K562 (cell line): Measurements from ENCODE around the gene CAPN5. TPM values are rescaled to one million over a fixed set of nuclear protein-coding genes. Genes with fewer than 3 reads are reported as not detected.
"Not testable (repeated sequence)": the region's sequence is repeated elsewhere in the genome, so short reads cannot be mapped to it uniquely, and the experiment has no call there.

Source experiments
- ATAC-seq: fragments of 200-7000 bp; cut with Tn5 transposase; 3 replicates; pipeline ENCODE4 v1.9.1; 2020; ENCODE audit warnings: moderate library complexity
- BruUV-seq: library from RNA; stranded (reverse); fragments of 400-500 nt; replicated peaks from 2 replicates; lab custom pipeline; 2021; lab: Mats Ljungman, UMichigan
- CTCF ChIA-PET: fragments of 300-600 bp; formaldehyde crosslinking; extraction: SDS; loops from one replicate; lab custom pipeline; 2021; ENCODE audit warnings: low intra/inter-chr PET ratio; lab: Yijun Ruan, JAX
- POLR2A ChIA-PET: fragments of 300-600, 350-650 bp; sonication (Branson Sonifier 250); formaldehyde crosslinking; extraction: SDS; loops from one replicate; lab custom pipeline; 2021; ENCODE audit warnings: antibody characterized with exemption, inconsistent platforms; lab: Yijun Ruan, JAX
- DNase-seq, 4 experiments: peaks; one replicate each; pipeline versions ENCODE4 v3.0.0 to v3.0.0-alpha.2; 2011 to 2018; ENCODE audit warnings: low spot score in 3 of 4, mixed read lengths in 3 of 4; ENCODE audit errors: extremely low read depth in 1 of 4
- FAIRE-seq: peaks from 2 replicates; lab custom pipeline; 2011; peaks lifted over from hg19 to GRCh38; lab: Jason Lieb, UNC
- H2AFZ ChIP-seq: 2 replicates; pipeline ENCODE4 v1.6.0; 2011; ENCODE audit warnings: low read depth, low read length, control low read depth, inconsistent platforms
- H3K27ac ChIP-seq: fragments of 200-600 bp; 3 replicates; pipeline ENCODE4 v1.8.0; 2011; ENCODE audit warnings: low read depth, mild to moderate bottlenecking, control low read depth, inconsistent platforms, low read length, moderate library complexity, mixed read lengths; ENCODE audit errors: extremely low read depth
- H3K27me3 ChIP-seq, 2 experiments: fragments of 300-600 bp in 1 of 2; 2 replicates in 1 of 2; 3 replicates in 1 of 2; pipeline versions ENCODE4 v1.6.0 to v1.8.0; 2011; ENCODE audit warnings: inconsistent platforms in 2 of 2, low read length in 2 of 2, mild to moderate bottlenecking in 1 of 2, mixed read lengths in 1 of 2, moderate library complexity in 1 of 2; ENCODE audit not compliant: control insufficient read depth in 2 of 2, insufficient read depth in 2 of 2
- H3K36me3 ChIP-seq: fragments of 300-600 bp; 3 replicates; pipeline ENCODE4 v1.8.0; 2011; ENCODE audit warnings: mild to moderate bottlenecking, low read length, inconsistent platforms; ENCODE audit not compliant: control insufficient read depth, insufficient read depth
- H3K4me1 ChIP-seq, 2 experiments: fragments of 200-600 bp in 1 of 2; replicated peaks in 1 of 2; 2 replicates in 1 of 2; 3 replicates in 1 of 2; pipeline versions ENCODE4 v1.5.1 to v1.8.0; 2011; ENCODE audit warnings: inconsistent platforms in 2 of 2, low read length in 2 of 2, mild to moderate bottlenecking in 1 of 2, mixed read lengths in 1 of 2, moderate library complexity in 1 of 2; ENCODE audit not compliant: control insufficient read depth in 2 of 2, insufficient read depth in 2 of 2
- H3K4me2 ChIP-seq: 2 replicates; pipeline ENCODE4 v1.6.1; 2011; ENCODE audit warnings: low read length, control low read depth, inconsistent platforms, mixed read lengths; ENCODE audit not compliant: insufficient read depth
- H3K4me3 ChIP-seq: fragments of 200-600 bp; sonication (generic), shearing (Covaris generic); 2 replicates; pipeline ENCODE4 v1.5.1; 2016; ENCODE audit warnings: control low read depth, inconsistent platforms
- H3K79me2 ChIP-seq: fragments of 200-600 bp; 3 replicates; pipeline ENCODE4 v1.8.0; 2011; ENCODE audit warnings: low read length, inconsistent platforms; ENCODE audit not compliant: control insufficient read depth, insufficient read depth
- H3K9ac ChIP-seq, 2 experiments: 2 replicates each; pipeline versions ENCODE4 v1.6.0 to v1.6.1; 2011; ENCODE audit warnings: low read depth in 2 of 2, low read length in 2 of 2, control low read depth in 1 of 2, inconsistent platforms in 1 of 2, mild to moderate bottlenecking in 1 of 2, mixed read lengths in 1 of 2; ENCODE audit not compliant: insufficient read depth in 1 of 2
- H3K9me1 ChIP-seq: one replicate; pipeline ENCODE4 v1.6.0; 2011; ENCODE audit warnings: inconsistent platforms, mild to moderate bottlenecking, low read length, moderate library complexity; ENCODE audit not compliant: control insufficient read depth, insufficient read depth
- H3K9me3 ChIP-seq: replicated peaks from 2 replicates; pipeline ENCODE4 v1.5.1; 2011; ENCODE audit warnings: low read depth, low read length, inconsistent platforms; ENCODE audit not compliant: control insufficient read depth, insufficient read depth
- H4K20me1 ChIP-seq: replicated peaks from 2 replicates; pipeline ENCODE4 v1.6.1; 2011; ENCODE audit warnings: low read length, inconsistent platforms, mixed read lengths; ENCODE audit not compliant: control insufficient read depth, insufficient read depth
- EGR1 ChIP-seq: fragments of 450-650 bp; conservative IDR thresholded peaks from 2 replicates; pipeline ENCODE4 v1.6.1; 2017; ENCODE audit warnings: mild to moderate bottlenecking
- EZH2 ChIP-seq: IDR thresholded peaks from 2 replicates; pipeline ENCODE4 v1.6.1; 2012; ENCODE audit warnings: low read depth, mild to moderate bottlenecking, inconsistent platforms, low read length, borderline replicate concordance
- FOSL1 ChIP-seq: fragments of 200-800 bp; sonication (Bioruptor generic); conservative IDR thresholded peaks from 2 replicates; pipeline ENCODE4 v1.6.1; 2016; ENCODE audit warnings: missing genetic modification characterization, missing compliant biosample characterization
- HDAC2 ChIP-seq: fragments of 450-650 bp; IDR thresholded peaks from 2 replicates; pipeline ENCODE4 v1.6.1; 2016; ENCODE audit warnings: mild to moderate bottlenecking
- MECOM ChIP-seq: fragments of 250-450 bp; sonication (Bioruptor Pico); IDR thresholded peaks from 2 replicates; pipeline ENCODE4 v1.8.0; 2022; ENCODE audit warnings: inconsistent platforms
- STAG1 ChIP-seq: sonication (generic); formaldehyde crosslinking; IDR thresholded peaks from 2 replicates; pipeline ENCODE4 v1.5.0; 2020; ENCODE audit warnings: missing genetic modification reagents, borderline replicate concordance
- WGBS: fragments of 100-300 bp; shearing (Covaris generic); methylation state at CpG from one replicate; pipeline ENCODE4 v1.1.6; 2016; ENCODE audit warnings: low coverage, mixed read lengths; ENCODE audit not compliant: insufficient coverage; ENCODE audit errors: missing lambda C conversion rate; 5-methylcytosine and 5-hydroxymethylcytosine counted together
- in situ Hi-C: fragments of 300-500 bp; cut with MboI; formaldehyde crosslinking; loops from 4 replicates; pipeline ENCODE4 v1.15.0; 2018; ENCODE audit warnings: inconsistent platforms, mixed read lengths
- intact Hi-C: fragments of 100-400 bp; cut with micrococcal nuclease; formaldehyde crosslinking; loops from 2 replicates; pipeline ENCODE4 v1.14.2; 2022
- polyA plus RNA-seq, 8 experiments: library from polyadenylated mRNA; depleted of rRNA in 4 of 8; stranded (reverse) in 5 of 8; unstranded in 3 of 8; fragments of >200 nt; fragmentation: Nextera tagmentation in 2 of 8; fragmentation: Illumina TruSeq in 1 of 8; extraction: Ambion mirVana in 2 of 8; extraction: Trizol in 1 of 8; gene quantifications; 2 replicates each; pipeline versions ENCODE4 v1.2.1 to v1.2.3, GENCODE V29; 2011 to 2014; ENCODE audit warnings: inconsistent platforms in 1 of 8, missing spikeins in 1 of 8
- total RNA-seq, 7 experiments: library from RNA; depleted of rRNA in 6 of 7; stranded (reverse); fragments of >200 nt in 6 of 7; fragmentation: Illumina TruSeq in 2 of 7; extraction: Trizol in 2 of 7; gene quantifications; 2 replicates each; pipeline versions ENCODE4 v1.2.1 to v1.2.3, GENCODE V29; 2011 to 2021; ENCODE audit warnings: low replicate concordance in 1 of 7
- TF ChIP-seq, protein P1 (sequence below): fragments of 450-650 bp; IDR thresholded peaks from 2 replicates; pipeline ENCODE4 v1.6.1; 2016; ENCODE audit warnings: mild to moderate bottlenecking

CAPN5 gene
- total and polyA plus RNA-seq, 9 of the 15 experiments (the other 6 are each of a cell fraction or from before 2014, with no cell fraction given) = 0.04 to 0.44 (median 0.14) TPM; not detected in 2

DNA sequence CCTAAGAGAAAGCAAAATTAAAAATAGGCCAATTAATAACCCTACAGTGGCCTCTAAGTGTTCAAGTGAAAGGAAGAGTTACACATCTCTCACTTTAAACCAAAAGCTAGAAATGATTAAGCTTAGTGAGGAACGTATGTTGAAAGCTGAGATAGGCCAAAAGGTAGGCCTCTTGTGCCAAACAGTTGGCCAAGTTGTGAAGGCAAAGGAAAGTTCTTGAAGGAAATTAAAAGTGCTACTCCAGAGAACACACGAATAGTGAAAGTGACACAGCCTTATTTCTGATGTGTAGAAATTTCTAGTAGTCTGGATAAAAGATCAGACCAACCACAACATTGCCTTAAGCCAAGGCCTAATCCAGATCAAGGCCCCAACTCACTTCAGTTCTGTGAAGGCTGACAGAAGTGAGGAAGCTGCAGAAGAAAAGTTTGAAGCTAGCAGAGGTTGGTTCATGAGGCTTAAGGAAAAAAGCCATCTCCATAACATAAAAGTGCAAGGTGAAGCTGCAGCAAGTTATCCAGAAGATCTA is 48.3 kb upstream of the CAPN5 start:
- H3K9me3 ChIP-seq, in situ Hi-C loops, H3K79me2 ChIP-seq, H3K9ac ChIP-seq, POLR2A ChIA-PET, H3K9me1 ChIP-seq, H2AFZ ChIP-seq, H4K20me1 ChIP-seq, H3K27ac ChIP-seq, H3K36me3 ChIP-seq, FAIRE-seq, CTCF ChIA-PET, BruUV-seq, DNase-seq, ATAC-seq, H3K27me3 ChIP-seq, H3K4me3 ChIP-seq, intact Hi-C loops, H3K4me2 ChIP-seq: not testable (repeated sequence)
- WGBS = 48% methylated on average over 2 of the region's 2 CpGs
- H3K4me1 ChIP-seq = peaks cover 0 to 10% of the 10 kb centered on the region in 2 experiments; a peak in 2 of 5 replicates

DNA sequence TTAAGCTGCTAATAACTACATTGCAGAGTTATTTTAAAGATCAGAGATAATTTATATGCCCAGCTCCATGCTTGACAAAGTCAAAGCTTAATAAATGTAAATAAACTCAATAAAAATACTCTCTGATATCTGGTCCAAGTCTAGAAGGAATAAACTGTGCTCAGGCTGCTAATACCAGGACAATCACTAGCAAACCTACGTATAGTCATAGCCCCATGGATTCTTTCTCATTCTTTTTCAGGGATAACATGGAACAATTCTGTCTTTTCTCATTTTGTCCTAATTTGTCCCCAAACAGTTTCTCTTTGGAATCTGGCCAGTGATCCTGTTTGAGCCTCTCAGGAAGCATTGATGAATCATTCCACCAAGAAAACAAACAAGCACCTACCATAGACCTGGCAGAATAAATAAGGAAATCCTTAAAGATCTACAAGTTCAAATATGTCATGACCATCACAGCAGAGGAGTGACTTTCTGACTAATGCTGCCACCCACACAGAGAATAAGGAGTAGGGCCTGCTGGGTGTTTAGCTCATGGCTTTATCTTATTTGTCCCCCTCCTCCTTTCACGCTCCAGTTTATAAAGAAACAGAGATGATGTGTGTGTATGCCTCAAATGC is 46.7 kb upstream of the CAPN5 start:
- no peak overlapping the region for H3K4me3 ChIP-seq
- DNase-seq = peak in 2 of 4 experiments; percentile 36 to 54
- H2AFZ ChIP-seq = no peak overlapping the region
- no peaks in the 10 kb centered on the region for H3K27me3 ChIP-seq
- peaks cover 6% of the 10 kb centered on the region; the same call in 2 of the 3 replicates for H3K36me3 ChIP-seq
- no TSS peak for BruUV-seq
- H3K27ac ChIP-seq = peak overlapping the region; percentile 32; the same call in 1 of the 3 replicates
- peak; percentile 54 for FAIRE-seq
- 49% methylated on average over 2 of the region's 2 CpGs for WGBS
- no peak overlapping the region for H3K4me2 ChIP-seq
- no peaks in the 10 kb centered on the region for H3K9me1 ChIP-seq
- ChIA-PET POLR2A (interaction anchor here (0.5 to 2.5 kb wide), 3 partner anchors 11 to 1703 kb away, joined by 3 to 11 read pairs (median 3); partner anchors contain the start of gene B3GNT6), CTCF (no interaction called here)
- ATAC-seq = peak; percentile 31; the same call in 1 of the 3 replicates
- H3K4me1 ChIP-seq = peaks cover 0 to 10% of the 10 kb centered on the region in 2 experiments; a peak in 2 of 5 replicates
- intact Hi-C loops = no loop called here
- no peaks in the 10 kb centered on the region for H4K20me1 ChIP-seq
- no peaks in the 10 kb centered on the region for H3K9me3 ChIP-seq
- in situ Hi-C loops = no loop called here
- H3K9ac ChIP-seq = no peak overlapping the region
- no peaks in the 10 kb centered on the region for H3K79me2 ChIP-seq
- TF ChIP-seq, protein P1, sequence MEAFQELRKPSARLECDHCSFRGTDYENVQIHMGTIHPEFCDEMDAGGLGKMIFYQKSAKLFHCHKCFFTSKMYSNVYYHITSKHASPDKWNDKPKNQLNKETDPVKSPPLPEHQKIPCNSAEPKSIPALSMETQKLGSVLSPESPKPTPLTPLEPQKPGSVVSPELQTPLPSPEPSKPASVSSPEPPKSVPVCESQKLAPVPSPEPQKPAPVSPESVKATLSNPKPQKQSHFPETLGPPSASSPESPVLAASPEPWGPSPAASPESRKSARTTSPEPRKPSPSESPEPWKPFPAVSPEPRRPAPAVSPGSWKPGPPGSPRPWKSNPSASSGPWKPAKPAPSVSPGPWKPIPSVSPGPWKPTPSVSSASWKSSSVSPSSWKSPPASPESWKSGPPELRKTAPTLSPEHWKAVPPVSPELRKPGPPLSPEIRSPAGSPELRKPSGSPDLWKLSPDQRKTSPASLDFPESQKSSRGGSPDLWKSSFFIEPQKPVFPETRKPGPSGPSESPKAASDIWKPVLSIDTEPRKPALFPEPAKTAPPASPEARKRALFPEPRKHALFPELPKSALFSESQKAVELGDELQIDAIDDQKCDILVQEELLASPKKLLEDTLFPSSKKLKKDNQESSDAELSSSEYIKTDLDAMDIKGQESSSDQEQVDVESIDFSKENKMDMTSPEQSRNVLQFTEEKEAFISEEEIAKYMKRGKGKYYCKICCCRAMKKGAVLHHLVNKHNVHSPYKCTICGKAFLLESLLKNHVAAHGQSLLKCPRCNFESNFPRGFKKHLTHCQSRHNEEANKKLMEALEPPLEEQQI = no peak
- TF ChIP-seq FOSL1 (peak; percentile 65), HDAC2 (no peak), EZH2 (no peak), EGR1 (peak; percentile 84), STAG1 (CRISPR knock-in tag) (no peak), MECOM (no peak)
